ENCODE data around the gene SLC38A8. TPM values are rescaled to one million over a fixed set of nuclear protein-coding genes. Genes with fewer than 3 reads are reported as not detected.

Gene SLC38A8
- total and polyA plus RNA-seq, 4 donors, result 1.2 TPM; not detected in 3

GRCh38 chr16:83969771-83970429, 72.7 kb downstream of the SLC38A8 start:
- Histone ChIP-seq H3K4me3 (no peak overlapping the region), H3K9ac (ENCODE audit: insufficient read depth in 1 of 2, low read length in 2 of 2) (no peak overlapping the region), H3K27me3 (ENCODE audit: control insufficient read depth in 3 of 3, insufficient read depth in 3 of 3, low read length in 2 of 3) (peaks cover 0 to 15% (median 7%) of the 10 kb centered on the region in 3 donors), H3K27ac (ENCODE audit: low read depth in 1 of 2, low read length in 1 of 2) (no peak overlapping the region), H3K9me3 (ENCODE audit: control insufficient read depth in 4 of 4, insufficient read depth in 3 of 4, low read length in 3 of 4) (no peaks in the 10 kb centered on the region), H3K36me3 (ENCODE audit: control insufficient read depth in 4 of 4, insufficient read depth in 4 of 4, low read length in 4 of 4) (peaks cover 0 to 11% (median 0%) of the 10 kb centered on the region in 4 donors), H3K4me1 (ENCODE audit: control insufficient read depth in 5 of 5, insufficient read depth in 5 of 5, low read length in 5 of 5) (no peaks in the 10 kb centered on the region)
- ATAC-seq (ENCODE audit: insufficient read depth, low FRiP score), result no peak
- TF ChIP-seq CTCF (IDR thresholded peaks at IDR 0.05; ENCODE audit: control extremely low read depth, extremely low read depth), result no peak
- 40 to 42% methylated on average over 18 of the region's 18 CpGs for WGBS, 2 donors
- DNase-seq, result no peak

- no peak for DNase-seq
- 7 to 12% methylated on average over 27 to 45 of the region's 45 CpGs for WGBS, 2 donors
Measured at GRCh38 chr16:83968891-83969649, 73.5 kb downstream of the SLC38A8 start.

GRCh38 chr16:83968306-83968851, 74.2 kb downstream of the SLC38A8 start:
- ATAC-seq (ENCODE audit: insufficient read depth, low FRiP score), result no peak

More at GRCh38 chr16:83968891-83969649, 73.5 kb downstream of the SLC38A8 start:
- H3K4me1 ChIP-seq (ENCODE audit: control insufficient read depth in 5 of 5, insufficient read depth in 5 of 5, low read length in 5 of 5), result no peaks in the 10 kb centered on the region
- TF ChIP-seq CTCF (IDR thresholded peaks at IDR 0.05; ENCODE audit: control extremely low read depth, extremely low read depth), result no peak
- H3K36me3 ChIP-seq (ENCODE audit: control insufficient read depth in 4 of 4, insufficient read depth in 4 of 4, low read length in 4 of 4), result peaks cover 0 to 12% (median 0%) of the 10 kb centered on the region in 4 donors
- no peak overlapping the region for H3K4me3 ChIP-seq
- H3K27ac ChIP-seq (ENCODE audit: low read depth in 1 of 2, low read length in 1 of 2), result no peak overlapping the region
- peaks cover 0 to 15% (median 7%) of the 10 kb centered on the region in 3 donors for H3K27me3 ChIP-seq (ENCODE audit: control insufficient read depth in 3 of 3, insufficient read depth in 3 of 3, low read length in 2 of 3)
- no peak overlapping the region for H3K9ac ChIP-seq (ENCODE audit: insufficient read depth in 1 of 2, low read length in 2 of 2)
- no peak for ATAC-seq (ENCODE audit: insufficient read depth, low FRiP score)
- H3K9me3 ChIP-seq (ENCODE audit: control insufficient read depth in 4 of 4, insufficient read depth in 3 of 4, low read length in 3 of 4), result no peaks in the 10 kb centered on the region

More at GRCh38 chr16:83968306-83968851, 74.2 kb downstream of the SLC38A8 start:
- Histone ChIP-seq H3K9ac (ENCODE audit: insufficient read depth in 1 of 2, low read length in 2 of 2) (no peak overlapping the region), H3K36me3 (ENCODE audit: control insufficient read depth in 4 of 4, insufficient read depth in 4 of 4, low read length in 4 of 4) (peaks cover 0 to 14% (median 0%) of the 10 kb centered on the region in 4 donors), H3K9me3 (ENCODE audit: control insufficient read depth in 4 of 4, insufficient read depth in 3 of 4, low read length in 3 of 4) (no peaks in the 10 kb centered on the region), H3K4me3 (no peak overlapping the region), H3K27ac (ENCODE audit: low read depth in 1 of 2, low read length in 1 of 2) (no peak overlapping the region), H3K27me3 (ENCODE audit: control insufficient read depth in 3 of 3, insufficient read depth in 3 of 3, low read length in 2 of 3) (peaks cover 0 to 15% (median 7%) of the 10 kb centered on the region in 3 donors), H3K4me1 (ENCODE audit: control insufficient read depth in 5 of 5, insufficient read depth in 5 of 5, low read length in 5 of 5) (no peaks in the 10 kb centered on the region)
- no peak for TF ChIP-seq CTCF (IDR thresholded peaks at IDR 0.05; ENCODE audit: control extremely low read depth, extremely low read depth)
- 2 to 3% methylated on average over 17 to 87 of the region's 87 CpGs for WGBS, 2 donors
- no peak for DNase-seq

Data from lung (tissue), 12 donors.